Uterus (tissue), 2 donors: ENCODE results near the gene ACY1.

Experiments used
- POLR2A ChIP-seq, 2 donors: fragments of 450-650 bp; IDR thresholded peaks; one replicate each; pipeline ENCODE4 v1.6.1; 2016; ENCODE audit warnings: antibody characterized with exemption in 2 of 2, mild to moderate bottlenecking in 1 of 2, moderate library complexity in 1 of 2
- TF ChIP-seq, protein P1 (sequence below), 4 experiments: fragments of 200-600 bp in 2 of 4; fragments of 450-650 bp in 2 of 4; sonication (generic) in 2 of 4; IDR thresholded peaks; one replicate each; pipeline ENCODE4 v1.5.1; 2016 to 2019; ENCODE audit warnings: antibody characterized with exemption in 4 of 4, mild to moderate bottlenecking in 2 of 4, moderate library complexity in 1 of 4

- TF ChIP-seq, protein P1, sequence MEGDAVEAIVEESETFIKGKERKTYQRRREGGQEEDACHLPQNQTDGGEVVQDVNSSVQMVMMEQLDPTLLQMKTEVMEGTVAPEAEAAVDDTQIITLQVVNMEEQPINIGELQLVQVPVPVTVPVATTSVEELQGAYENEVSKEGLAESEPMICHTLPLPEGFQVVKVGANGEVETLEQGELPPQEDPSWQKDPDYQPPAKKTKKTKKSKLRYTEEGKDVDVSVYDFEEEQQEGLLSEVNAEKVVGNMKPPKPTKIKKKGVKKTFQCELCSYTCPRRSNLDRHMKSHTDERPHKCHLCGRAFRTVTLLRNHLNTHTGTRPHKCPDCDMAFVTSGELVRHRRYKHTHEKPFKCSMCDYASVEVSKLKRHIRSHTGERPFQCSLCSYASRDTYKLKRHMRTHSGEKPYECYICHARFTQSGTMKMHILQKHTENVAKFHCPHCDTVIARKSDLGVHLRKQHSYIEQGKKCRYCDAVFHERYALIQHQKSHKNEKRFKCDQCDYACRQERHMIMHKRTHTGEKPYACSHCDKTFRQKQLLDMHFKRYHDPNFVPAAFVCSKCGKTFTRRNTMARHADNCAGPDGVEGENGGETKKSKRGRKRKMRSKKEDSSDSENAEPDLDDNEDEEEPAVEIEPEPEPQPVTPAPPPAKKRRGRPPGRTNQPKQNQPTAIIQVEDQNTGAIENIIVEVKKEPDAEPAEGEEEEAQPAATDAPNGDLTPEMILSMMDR (IDR thresholded peaks at IDR 0.05) = no peak
- no peak for TF ChIP-seq POLR2A (IDR thresholded peaks at IDR 0.05)
Observed at GRCh38 chr3:52007291-52007690, 24.0 kb downstream of the ACY1 start.
